Stimulated activated CD4-positive, alpha-beta T cell treated with anti-CD3 and anti-CD28 coated beads, Interleukin-1b, Interleukin-23, amount 100 ng/mL, for 4 hours (primary cell): ENCODE measurements around the gene FOS.

Experiments
- DNase-seq, 2 donors: peaks; one replicate each; pipeline ENCODE4 v3.0.0-alpha.2; 2020; ENCODE audit warnings: low read depth in 2 of 2

Gene FOS

GRCh38 chr14:75318353-75318752 is 39.7 kb downstream of the FOS start:
- DNase-seq: no peak

GRCh38 chr14:75319021-75319420 is 40.4 kb downstream of the FOS start:
- no peak for DNase-seq

- DNase-seq: no peak
Observed at GRCh38 chr14:75320196-75320595, 41.6 kb downstream of the FOS start.

- DNase-seq: no peak
Observed at GRCh38 chr14:75322746-75323145, 44.1 kb downstream of the FOS start.

GRCh38 chr14:75323571-75323970 is 44.9 kb downstream of the FOS start:
- DNase-seq: no peak

GRCh38 chr14:75328558-75329155 is 50.0 kb downstream of the FOS start:
- no peak for DNase-seq

- DNase-seq: no peak
Observed at GRCh38 chr14:75329369-75329768, 50.7 kb downstream of the FOS start.

- no peak for DNase-seq
Observed at GRCh38 chr14:75331471-75331870, 52.8 kb downstream of the FOS start.
